Kidney (tissue), 14 donors: ENCODE results near the gene SEC14L5. TPM values are rescaled to one million over a fixed set of nuclear protein-coding genes. Genes with fewer than 3 reads are reported as not detected.

ENCODE experiments used
- DNase-seq, 5 donors: peaks; one replicate each; pipeline ENCODE4 v3.0.0-alpha.2; 2013 to 2020
- FAIRE-seq: peaks from 2 replicates; lab custom pipeline; 2012; peaks lifted over from hg19 to GRCh38; lab: Jason Lieb, UNC
- H3K27ac ChIP-seq, 2 donors: one replicate each; pipeline ENCODE4 v1.7.0; 2013; ENCODE audit warnings: low read depth in 2 of 2, low read length in 2 of 2, inconsistent platforms in 1 of 2
- H3K27me3 ChIP-seq: one replicate; pipeline ENCODE4 v1.7.1; 2013; ENCODE audit warnings: low read length, inconsistent platforms; ENCODE audit not compliant: control insufficient read depth, insufficient read depth
- H3K36me3 ChIP-seq, 3 donors: one replicate each; pipeline versions ENCODE4 v1.7.0 to v1.7.1; 2013; ENCODE audit warnings: low read length in 3 of 3, control low read depth in 1 of 3, inconsistent platforms in 1 of 3; ENCODE audit not compliant: insufficient read depth in 3 of 3, control insufficient read depth in 2 of 3
- H3K4me1 ChIP-seq, 3 donors: one replicate each; pipeline versions ENCODE4 v1.7.0 to v1.7.1; 2013; ENCODE audit warnings: low read length in 3 of 3, inconsistent platforms in 1 of 3, low read depth in 1 of 3; ENCODE audit not compliant: control insufficient read depth in 2 of 3, insufficient read depth in 2 of 3
- H3K4me3 ChIP-seq, 3 donors: one replicate each; pipeline versions ENCODE4 v1.7.0 to v1.8.1; 2013; ENCODE audit warnings: low read length in 3 of 3, control low read depth in 1 of 3, inconsistent platforms in 1 of 3
- H3K9ac ChIP-seq, 3 donors: one replicate each; pipeline versions ENCODE4 v1.7.0 to v1.7.1; 2013; ENCODE audit warnings: low read length in 3 of 3, control low read depth in 1 of 3, inconsistent platforms in 1 of 3
- H3K9me3 ChIP-seq, 3 donors: one replicate each; pipeline versions ENCODE4 v1.7.0 to v1.7.1; 2013; ENCODE audit warnings: low read length in 3 of 3, control low read depth in 1 of 3, inconsistent platforms in 1 of 3; ENCODE audit not compliant: control insufficient read depth in 2 of 3, insufficient read depth in 1 of 3
- intact Hi-C: fragments of 100-400 bp; cut with DNase I; formaldehyde crosslinking; loops from one replicate; pipeline ENCODE4 v1.11.1; 2022
- polyA plus RNA-seq: library from polyadenylated mRNA; stranded (reverse); fragments of 350-450 nt; fragmentation: Illumina TruSeq; extraction: RNeasy Lipid Tissue Mini Kit (QIAGEN cat#74804); gene quantifications from one replicate; pipeline ENCODE4 v1.2.3, GENCODE V29; 2014; ENCODE audit warnings: low read depth, low replicate concordance; ENCODE audit not compliant: insufficient read depth
- total RNA-seq: library from RNA; stranded (reverse); fragmentation: NEBNext Ultra II Directional; extraction: Animal tissue kit (Norgen Biotek cat#: 25700); gene quantifications from one replicate; pipeline ENCODE4 v1.2.1, GENCODE V29; 2021
- TF ChIP-seq, protein P1 (sequence below): IDR thresholded peaks from 3 replicates; pipeline ENCODE4 v1.5.1; 2012; ENCODE audit warnings: mild to moderate bottlenecking, moderate library complexity, borderline replicate concordance; ENCODE audit not compliant: insufficient read depth; ENCODE audit errors: extremely low read depth
- donor health status: control.
- donor health status: control.
- donor health status: control.
- donor health status: control.
- donor health status: control.
- donor health status: DM: yes; HTN: yes; CAD: no.
- donor health status: Normal renal cell carcinoma (clear cell type).

The SEC14L5 gene
- total and polyA plus RNA-seq, 2 donors from 2014 or later: 0.13 to 0.16 TPM

DNA sequence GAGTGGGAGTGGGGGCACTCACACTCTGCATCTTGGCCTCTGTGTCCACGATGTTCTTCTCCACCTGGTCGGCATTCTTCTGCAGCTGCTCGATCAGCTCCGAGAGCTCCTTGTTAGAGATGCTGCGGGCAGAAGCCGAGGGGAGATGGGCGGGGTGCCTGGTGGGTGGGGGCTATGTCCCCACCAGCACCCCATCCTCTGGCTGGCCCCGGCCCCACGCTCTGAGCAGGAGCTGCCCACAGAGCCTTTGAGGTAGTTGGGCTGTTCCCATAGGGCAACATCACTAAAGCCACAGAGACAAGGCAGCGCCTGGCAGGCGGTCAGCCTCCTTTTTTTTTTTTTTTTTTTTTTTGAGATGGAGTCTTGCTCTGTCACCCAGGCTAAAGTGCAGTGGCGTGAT, 47.3 kb upstream of the SEC14L5 start:
- Histone ChIP-seq H3K4me1 (peaks cover 0 to 5% (median 0%) of the 10 kb centered on the region in 3 donors), H3K27me3 (no peaks in the 10 kb centered on the region), H3K36me3 (no peaks in the 10 kb centered on the region), H3K9ac (no peak overlapping the region), H3K4me3 (no peak overlapping the region), H3K27ac (no peak overlapping the region), H3K9me3 (no peaks in the 10 kb centered on the region)
- no peak for DNase-seq
- TF ChIP-seq, protein P1, sequence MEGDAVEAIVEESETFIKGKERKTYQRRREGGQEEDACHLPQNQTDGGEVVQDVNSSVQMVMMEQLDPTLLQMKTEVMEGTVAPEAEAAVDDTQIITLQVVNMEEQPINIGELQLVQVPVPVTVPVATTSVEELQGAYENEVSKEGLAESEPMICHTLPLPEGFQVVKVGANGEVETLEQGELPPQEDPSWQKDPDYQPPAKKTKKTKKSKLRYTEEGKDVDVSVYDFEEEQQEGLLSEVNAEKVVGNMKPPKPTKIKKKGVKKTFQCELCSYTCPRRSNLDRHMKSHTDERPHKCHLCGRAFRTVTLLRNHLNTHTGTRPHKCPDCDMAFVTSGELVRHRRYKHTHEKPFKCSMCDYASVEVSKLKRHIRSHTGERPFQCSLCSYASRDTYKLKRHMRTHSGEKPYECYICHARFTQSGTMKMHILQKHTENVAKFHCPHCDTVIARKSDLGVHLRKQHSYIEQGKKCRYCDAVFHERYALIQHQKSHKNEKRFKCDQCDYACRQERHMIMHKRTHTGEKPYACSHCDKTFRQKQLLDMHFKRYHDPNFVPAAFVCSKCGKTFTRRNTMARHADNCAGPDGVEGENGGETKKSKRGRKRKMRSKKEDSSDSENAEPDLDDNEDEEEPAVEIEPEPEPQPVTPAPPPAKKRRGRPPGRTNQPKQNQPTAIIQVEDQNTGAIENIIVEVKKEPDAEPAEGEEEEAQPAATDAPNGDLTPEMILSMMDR: no peak
- FAIRE-seq: no peak
- intact Hi-C loops: no loop called here

DNA sequence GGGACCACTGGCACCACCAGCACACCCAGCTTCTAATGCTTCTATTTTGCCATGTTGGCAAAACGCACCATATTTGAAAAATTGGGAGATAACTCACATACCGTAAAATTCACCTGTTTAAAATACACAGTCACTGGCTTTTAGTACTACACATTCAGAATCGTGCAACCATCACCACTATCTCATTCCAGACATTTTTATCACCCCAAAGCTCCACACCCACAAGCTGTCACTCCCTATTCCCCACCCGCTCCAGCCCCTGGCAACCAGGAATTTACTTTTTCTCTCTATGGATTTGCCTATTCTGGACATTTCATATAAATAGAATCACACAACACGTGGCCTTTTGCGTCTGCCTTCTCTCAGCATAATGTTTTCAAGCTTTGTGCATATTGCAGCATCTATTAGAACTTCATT, 46.2 kb upstream of the SEC14L5 start:
- H3K27ac ChIP-seq: no peak overlapping the region
- H3K36me3 ChIP-seq: no peaks in the 10 kb centered on the region
- FAIRE-seq (no peak), DNase-seq (no peak)
- intact Hi-C loops: no loop called here
- H3K9me3 ChIP-seq: no peaks in the 10 kb centered on the region
- TF ChIP-seq, protein P1: no peak
- no peaks in the 10 kb centered on the region for H3K27me3 ChIP-seq
- no peak overlapping the region for H3K4me3 ChIP-seq
- H3K4me1 ChIP-seq: no peaks in the 10 kb centered on the region
- no peak overlapping the region for H3K9ac ChIP-seq

DNA sequence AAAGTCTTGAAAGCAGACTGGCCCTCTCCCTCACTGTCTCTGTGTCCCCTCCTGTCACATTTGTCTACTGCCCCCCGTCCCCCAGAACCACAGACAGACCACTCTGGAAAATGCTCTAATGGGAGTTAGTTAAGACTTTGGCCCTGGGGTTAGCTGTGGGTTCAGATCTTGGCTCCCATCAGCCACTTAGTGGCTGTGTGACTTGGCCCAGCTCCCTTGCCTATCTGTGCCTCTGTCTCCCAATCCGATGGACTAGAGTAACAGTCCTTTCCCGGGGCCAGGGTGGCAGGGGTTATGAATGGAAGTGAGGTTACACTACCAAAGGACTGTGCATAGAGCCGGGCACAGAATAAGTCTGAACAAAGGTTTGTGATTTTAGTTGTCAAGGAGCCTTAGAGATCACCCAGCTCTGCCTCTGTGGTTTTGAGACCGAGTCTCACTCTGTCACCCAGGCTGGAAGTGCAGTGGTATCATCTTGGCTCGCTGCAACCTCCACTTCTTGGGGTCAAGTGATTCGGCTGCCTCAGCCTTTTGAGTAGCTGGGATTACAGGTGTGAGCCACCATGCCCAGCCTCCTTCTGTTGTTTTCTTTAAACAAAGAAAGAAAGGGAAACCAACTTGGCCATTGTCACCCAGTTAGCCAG, 44.9 kb upstream of the SEC14L5 start:
- Histone ChIP-seq H3K9me3 (no peaks in the 10 kb centered on the region), H3K36me3 (no peaks in the 10 kb centered on the region), H3K27me3 (no peaks in the 10 kb centered on the region), H3K27ac (no peak overlapping the region), H3K4me3 (no peak overlapping the region), H3K4me1 (no peaks in the 10 kb centered on the region), H3K9ac (no peak overlapping the region)
- FAIRE-seq (no peak), DNase-seq (no peak)
- intact Hi-C loops: no loop called here
- TF ChIP-seq, protein P1: no peak
